Mammary epithelial cell (primary cell): Measurements from ENCODE around the gene SLC18A2.

Experiments
- CTCF ChIP-seq, 2 donors: IDR thresholded peaks in 1 of 2; conservative IDR thresholded peaks in 1 of 2; 2 replicates each; pipeline ENCODE4 v1.5.1; 2011 to 2012; ENCODE audit warnings: inconsistent platforms in 2 of 2, low read length in 2 of 2, mild to moderate bottlenecking in 2 of 2, control low read depth in 1 of 2, low read depth in 1 of 2; ENCODE audit not compliant: insufficient read depth in 1 of 2; ENCODE audit errors: extremely low read depth in 1 of 2
- EZH2 ChIP-seq: IDR thresholded peaks from 2 replicates; pipeline ENCODE4 v1.6.1; 2012; ENCODE audit warnings: low read length, inconsistent platforms, borderline replicate concordance

GRCh38 chr10:117216611-117217195 lies 24.2 kb upstream of the SLC18A2 start:
- TF ChIP-seq CTCF (conservative IDR thresholded peaks at IDR 0.05 in 1 of 2, IDR thresholded peaks at IDR 0.05 in 1 of 2; ENCODE audit: extremely low read depth in 1 of 2, insufficient read depth in 1 of 2, low read depth in 1 of 2, low read length in 2 of 2) (peak; percentile 85 to 100), EZH2 (no peak)
